Measurements from ENCODE around the gene ZBTB5. TPM values are rescaled to one million over a fixed set of nuclear protein-coding genes. Genes with fewer than 3 reads are reported as not detected.
A peak's percentile ranks its signal among the peaks of the same experiment; 100 is the strongest.

Gene ZBTB5
- total and polyA plus RNA-seq, 2 of the 8 experiments (the other 6 are each of a cell fraction or from before 2014, with no cell fraction given): 13.3 to 14.5 TPM

DNA sequence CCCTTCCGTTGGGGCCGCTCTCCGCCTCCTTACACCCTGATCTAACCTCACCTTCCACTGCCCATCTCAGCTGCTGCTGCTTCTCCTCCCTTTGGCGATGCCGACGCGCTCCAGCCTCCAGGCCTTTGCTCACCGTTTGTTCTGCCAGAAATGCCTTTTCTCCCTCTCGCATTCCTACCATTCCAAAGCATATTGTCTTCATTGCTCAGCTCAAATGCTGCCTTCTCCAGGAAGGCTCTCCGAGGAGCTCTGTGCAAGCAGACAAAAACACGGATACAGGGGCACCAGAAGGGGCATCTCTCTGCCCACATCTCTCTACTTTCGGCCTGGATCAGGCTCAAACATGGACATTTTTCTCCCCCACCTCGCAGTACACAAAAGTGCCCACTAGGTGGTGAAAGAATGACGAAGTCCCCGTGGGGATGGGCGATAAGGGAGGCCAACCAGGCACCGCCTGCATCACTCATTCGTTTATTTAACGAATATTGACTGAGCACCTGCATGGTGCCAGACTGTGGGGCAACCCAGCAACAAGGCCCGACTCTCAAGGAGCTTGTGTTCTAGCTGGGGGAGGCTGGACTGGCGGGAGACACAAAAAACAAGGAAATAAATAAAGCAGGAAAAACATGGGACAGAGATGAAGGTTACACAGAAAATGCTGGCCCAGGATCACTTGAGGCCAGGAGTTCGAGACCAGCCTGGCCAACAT lies 50.1 kb downstream of the ZBTB5 start (continued):
- TF ChIP-seq, protein P1, sequence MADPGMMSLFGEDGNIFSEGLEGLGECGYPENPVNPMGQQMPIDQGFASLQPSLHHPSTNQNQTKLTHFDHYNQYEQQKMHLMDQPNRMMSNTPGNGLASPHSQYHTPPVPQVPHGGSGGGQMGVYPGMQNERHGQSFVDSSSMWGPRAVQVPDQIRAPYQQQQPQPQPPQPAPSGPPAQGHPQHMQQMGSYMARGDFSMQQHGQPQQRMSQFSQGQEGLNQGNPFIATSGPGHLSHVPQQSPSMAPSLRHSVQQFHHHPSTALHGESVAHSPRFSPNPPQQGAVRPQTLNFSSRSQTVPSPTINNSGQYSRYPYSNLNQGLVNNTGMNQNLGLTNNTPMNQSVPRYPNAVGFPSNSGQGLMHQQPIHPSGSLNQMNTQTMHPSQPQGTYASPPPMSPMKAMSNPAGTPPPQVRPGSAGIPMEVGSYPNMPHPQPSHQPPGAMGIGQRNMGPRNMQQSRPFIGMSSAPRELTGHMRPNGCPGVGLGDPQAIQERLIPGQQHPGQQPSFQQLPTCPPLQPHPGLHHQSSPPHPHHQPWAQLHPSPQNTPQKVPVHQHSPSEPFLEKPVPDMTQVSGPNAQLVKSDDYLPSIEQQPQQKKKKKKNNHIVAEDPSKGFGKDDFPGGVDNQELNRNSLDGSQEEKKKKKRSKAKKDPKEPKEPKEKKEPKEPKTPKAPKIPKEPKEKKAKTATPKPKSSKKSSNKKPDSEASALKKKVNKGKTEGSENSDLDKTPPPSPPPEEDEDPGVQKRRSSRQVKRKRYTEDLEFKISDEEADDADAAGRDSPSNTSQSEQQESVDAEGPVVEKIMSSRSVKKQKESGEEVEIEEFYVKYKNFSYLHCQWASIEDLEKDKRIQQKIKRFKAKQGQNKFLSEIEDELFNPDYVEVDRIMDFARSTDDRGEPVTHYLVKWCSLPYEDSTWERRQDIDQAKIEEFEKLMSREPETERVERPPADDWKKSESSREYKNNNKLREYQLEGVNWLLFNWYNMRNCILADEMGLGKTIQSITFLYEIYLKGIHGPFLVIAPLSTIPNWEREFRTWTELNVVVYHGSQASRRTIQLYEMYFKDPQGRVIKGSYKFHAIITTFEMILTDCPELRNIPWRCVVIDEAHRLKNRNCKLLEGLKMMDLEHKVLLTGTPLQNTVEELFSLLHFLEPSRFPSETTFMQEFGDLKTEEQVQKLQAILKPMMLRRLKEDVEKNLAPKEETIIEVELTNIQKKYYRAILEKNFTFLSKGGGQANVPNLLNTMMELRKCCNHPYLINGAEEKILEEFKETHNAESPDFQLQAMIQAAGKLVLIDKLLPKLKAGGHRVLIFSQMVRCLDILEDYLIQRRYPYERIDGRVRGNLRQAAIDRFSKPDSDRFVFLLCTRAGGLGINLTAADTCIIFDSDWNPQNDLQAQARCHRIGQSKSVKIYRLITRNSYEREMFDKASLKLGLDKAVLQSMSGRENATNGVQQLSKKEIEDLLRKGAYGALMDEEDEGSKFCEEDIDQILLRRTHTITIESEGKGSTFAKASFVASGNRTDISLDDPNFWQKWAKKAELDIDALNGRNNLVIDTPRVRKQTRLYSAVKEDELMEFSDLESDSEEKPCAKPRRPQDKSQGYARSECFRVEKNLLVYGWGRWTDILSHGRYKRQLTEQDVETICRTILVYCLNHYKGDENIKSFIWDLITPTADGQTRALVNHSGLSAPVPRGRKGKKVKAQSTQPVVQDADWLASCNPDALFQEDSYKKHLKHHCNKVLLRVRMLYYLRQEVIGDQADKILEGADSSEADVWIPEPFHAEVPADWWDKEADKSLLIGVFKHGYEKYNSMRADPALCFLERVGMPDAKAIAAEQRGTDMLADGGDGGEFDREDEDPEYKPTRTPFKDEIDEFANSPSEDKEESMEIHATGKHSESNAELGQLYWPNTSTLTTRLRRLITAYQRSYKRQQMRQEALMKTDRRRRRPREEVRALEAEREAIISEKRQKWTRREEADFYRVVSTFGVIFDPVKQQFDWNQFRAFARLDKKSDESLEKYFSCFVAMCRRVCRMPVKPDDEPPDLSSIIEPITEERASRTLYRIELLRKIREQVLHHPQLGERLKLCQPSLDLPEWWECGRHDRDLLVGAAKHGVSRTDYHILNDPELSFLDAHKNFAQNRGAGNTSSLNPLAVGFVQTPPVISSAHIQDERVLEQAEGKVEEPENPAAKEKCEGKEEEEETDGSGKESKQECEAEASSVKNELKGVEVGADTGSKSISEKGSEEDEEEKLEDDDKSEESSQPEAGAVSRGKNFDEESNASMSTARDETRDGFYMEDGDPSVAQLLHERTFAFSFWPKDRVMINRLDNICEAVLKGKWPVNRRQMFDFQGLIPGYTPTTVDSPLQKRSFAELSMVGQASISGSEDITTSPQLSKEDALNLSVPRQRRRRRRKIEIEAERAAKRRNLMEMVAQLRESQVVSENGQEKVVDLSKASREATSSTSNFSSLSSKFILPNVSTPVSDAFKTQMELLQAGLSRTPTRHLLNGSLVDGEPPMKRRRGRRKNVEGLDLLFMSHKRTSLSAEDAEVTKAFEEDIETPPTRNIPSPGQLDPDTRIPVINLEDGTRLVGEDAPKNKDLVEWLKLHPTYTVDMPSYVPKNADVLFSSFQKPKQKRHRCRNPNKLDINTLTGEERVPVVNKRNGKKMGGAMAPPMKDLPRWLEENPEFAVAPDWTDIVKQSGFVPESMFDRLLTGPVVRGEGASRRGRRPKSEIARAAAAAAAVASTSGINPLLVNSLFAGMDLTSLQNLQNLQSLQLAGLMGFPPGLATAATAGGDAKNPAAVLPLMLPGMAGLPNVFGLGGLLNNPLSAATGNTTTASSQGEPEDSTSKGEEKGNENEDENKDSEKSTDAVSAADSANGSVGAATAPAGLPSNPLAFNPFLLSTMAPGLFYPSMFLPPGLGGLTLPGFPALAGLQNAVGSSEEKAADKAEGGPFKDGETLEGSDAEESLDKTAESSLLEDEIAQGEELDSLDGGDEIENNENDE (IDR thresholded peaks at IDR 0.05; ENCODE audit: insufficient replicate concordance, low read length): no peak
- TF ChIP-seq SIN3A (conservative IDR thresholded peaks at IDR 0.05 in 1 of 2, IDR thresholded peaks at IDR 0.05 in 1 of 2; ENCODE audit: low read depth in 1 of 2, low read length in 2 of 2): 0 out of 4 replicates have a peak, but pooled peaks of 1 of the 2 experiments have one; percentile 44
- peak; percentile 46 for TF ChIP-seq TAF1 (IDR thresholded peaks at IDR 0.05; ENCODE audit: low read depth, low read length)
- TF ChIP-seq TEAD4 (IDR thresholded peaks at IDR 0.05; ENCODE audit: low read depth, low read length): peak; percentile 96
- no peak for TF ChIP-seq SIRT6 (IDR thresholded peaks at IDR 0.05; ENCODE audit: low read length)
- no peak for TF ChIP-seq GABPA (IDR thresholded peaks at IDR 0.05; ENCODE audit: borderline replicate concordance, insufficient read depth, low read length)
- TF ChIP-seq CREB1 (IDR thresholded peaks at IDR 0.05): peak; percentile 76
- TF ChIP-seq YY1 (IDR thresholded peaks at IDR 0.05; ENCODE audit: low read depth, low read length): peak; percentile 48; the same call in 1 of the 2 replicates
- TF ChIP-seq ASH2L (IDR thresholded peaks at IDR 0.05; ENCODE audit: low read length): peak; percentile 86
- 0 out of 3 replicates have a peak, but pooled peaks of 1 of the 2 experiments have one; percentile 39 for TF ChIP-seq POLR2A (IDR thresholded peaks at IDR 0.05; ENCODE audit: control extremely low read depth in 1 of 2, low read depth in 2 of 2, low read length in 2 of 2)
- TF ChIP-seq FOSL1 (IDR thresholded peaks at IDR 0.05; ENCODE audit: insufficient read depth, low read depth, low read length): no peak

Measured in H1 (cell line).